ENCODE results near the gene SPG11. TPM values are rescaled to one million over a fixed set of nuclear protein-coding genes. Genes with fewer than 3 reads are reported as not detected.

SPG11 gene
- total RNA-seq, 4 donors from 2014 or later: 85.9 to 108 (median 103) TPM

DNA sequence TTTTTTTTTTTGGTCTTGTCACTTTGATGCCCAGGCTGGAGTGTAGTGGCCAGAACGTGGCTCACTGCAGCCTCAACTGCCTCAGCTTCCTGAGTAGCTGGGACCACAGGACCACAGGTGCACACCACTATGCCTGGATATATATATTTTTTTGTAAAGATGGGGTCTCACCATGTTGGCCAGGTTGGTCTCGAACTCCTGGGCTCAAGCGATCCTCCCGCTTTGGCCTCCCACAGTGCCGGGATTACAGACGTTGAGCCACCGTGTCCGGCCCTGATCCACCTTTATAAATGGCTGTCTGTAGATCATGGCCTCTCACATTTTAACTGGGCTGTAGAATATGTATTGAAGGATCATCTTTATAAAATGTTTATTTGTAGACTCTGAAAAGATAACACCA is 128.4 kb downstream of the SPG11 start:
- TF ChIP-seq, protein P1, sequence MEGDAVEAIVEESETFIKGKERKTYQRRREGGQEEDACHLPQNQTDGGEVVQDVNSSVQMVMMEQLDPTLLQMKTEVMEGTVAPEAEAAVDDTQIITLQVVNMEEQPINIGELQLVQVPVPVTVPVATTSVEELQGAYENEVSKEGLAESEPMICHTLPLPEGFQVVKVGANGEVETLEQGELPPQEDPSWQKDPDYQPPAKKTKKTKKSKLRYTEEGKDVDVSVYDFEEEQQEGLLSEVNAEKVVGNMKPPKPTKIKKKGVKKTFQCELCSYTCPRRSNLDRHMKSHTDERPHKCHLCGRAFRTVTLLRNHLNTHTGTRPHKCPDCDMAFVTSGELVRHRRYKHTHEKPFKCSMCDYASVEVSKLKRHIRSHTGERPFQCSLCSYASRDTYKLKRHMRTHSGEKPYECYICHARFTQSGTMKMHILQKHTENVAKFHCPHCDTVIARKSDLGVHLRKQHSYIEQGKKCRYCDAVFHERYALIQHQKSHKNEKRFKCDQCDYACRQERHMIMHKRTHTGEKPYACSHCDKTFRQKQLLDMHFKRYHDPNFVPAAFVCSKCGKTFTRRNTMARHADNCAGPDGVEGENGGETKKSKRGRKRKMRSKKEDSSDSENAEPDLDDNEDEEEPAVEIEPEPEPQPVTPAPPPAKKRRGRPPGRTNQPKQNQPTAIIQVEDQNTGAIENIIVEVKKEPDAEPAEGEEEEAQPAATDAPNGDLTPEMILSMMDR (IDR thresholded peaks at IDR 0.05; ENCODE audit: low read depth): no peak

GRCh38 chr15:44532689-44533088 is 130.8 kb downstream of the SPG11 start:
- TF ChIP-seq, protein P1 (IDR thresholded peaks at IDR 0.05; ENCODE audit: low read depth): no peak

DNA sequence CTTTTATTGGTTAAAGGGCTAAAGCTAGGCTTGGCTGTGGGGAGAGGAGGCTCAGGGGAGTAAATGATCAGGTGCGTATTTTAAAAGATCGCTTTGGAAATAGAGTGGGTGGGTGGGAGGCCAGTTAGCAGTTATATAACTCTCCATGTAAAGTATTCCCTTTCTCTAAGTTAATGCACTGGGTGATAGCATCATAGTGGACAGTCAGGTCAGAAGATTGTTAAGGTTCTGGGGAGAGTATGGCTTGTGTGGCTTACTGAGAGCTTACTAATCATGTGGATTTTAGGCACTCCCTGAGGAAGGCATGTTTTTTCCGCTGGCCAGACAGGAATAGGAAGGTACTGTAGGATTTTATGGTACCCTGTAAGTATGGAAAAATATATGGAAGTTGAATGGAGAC is 132.8 kb downstream of the SPG11 start:
- TF ChIP-seq, protein P1 (IDR thresholded peaks at IDR 0.05; ENCODE audit: low read depth): no peak

GRCh38 chr15:44529864-44530604 is 133.4 kb downstream of the SPG11 start:
- TF ChIP-seq, protein P1 (IDR thresholded peaks at IDR 0.05; ENCODE audit: low read depth): no peak

GRCh38 chr15:44527241-44527640 is 136.2 kb downstream of the SPG11 start:
- TF ChIP-seq, protein P1 (IDR thresholded peaks at IDR 0.05; ENCODE audit: low read depth): no peak

GRCh38 chr15:44525018-44525417 is 138.4 kb downstream of the SPG11 start:
- TF ChIP-seq, protein P1 (IDR thresholded peaks at IDR 0.05; ENCODE audit: low read depth): no peak

GRCh38 chr15:44519537-44519936 is 143.9 kb downstream of the SPG11 start:
- TF ChIP-seq, protein P1 (IDR thresholded peaks at IDR 0.05; ENCODE audit: low read depth): no peak

All from subcutaneous adipose tissue (tissue), 4 donors.